ENCODE results near the gene MEDAG. TPM values are rescaled to one million over a fixed set of nuclear protein-coding genes. Genes with fewer than 3 reads are reported as not detected.
A peak's percentile ranks its signal among the peaks of the same experiment; 100 is the strongest.

The MEDAG gene
- total RNA-seq, 1 donor from 2014 or later: not detected

- no peaks in the 10 kb centered on the region for H3K36me3 Mint-ChIP-seq (ENCODE audit: low read depth)
- no peak overlapping the region for H3K4me3 Mint-ChIP-seq
- no peak for TF ChIP-seq CTCF (conservative IDR thresholded peaks at IDR 0.05)
- H3K27me3 Mint-ChIP-seq (ENCODE audit: low read depth): no peaks in the 10 kb centered on the region
- no peaks in the 10 kb centered on the region for H3K9me3 Mint-ChIP-seq
- H3K4me1 Mint-ChIP-seq: peaks cover 41% of the 10 kb centered on the region
- no peak for DNase-seq (ENCODE audit: low read depth, low spot score)
- no peak overlapping the region for H3K27ac Mint-ChIP-seq (ENCODE audit: unreplicated experiment)
These were observed 44.1 kb upstream of the MEDAG start for GRCh38 chr13:30861836-30862467.

- H3K27ac Mint-ChIP-seq (ENCODE audit: unreplicated experiment): no peak overlapping the region
These were observed 43.4 kb upstream of the MEDAG start for GRCh38 chr13:30862707-30863106.

GRCh38 chr13:30863231-30863630 lies 42.8 kb upstream of the MEDAG start:
- Mint-ChIP-seq H3K4me1 (peaks cover 35% of the 10 kb centered on the region), H3K36me3 (ENCODE audit: low read depth) (no peaks in the 10 kb centered on the region), H3K27ac (ENCODE audit: unreplicated experiment) (no peak overlapping the region), H3K9me3 (no peaks in the 10 kb centered on the region), H3K4me3 (no peak overlapping the region), H3K27me3 (ENCODE audit: low read depth) (no peaks in the 10 kb centered on the region)
- no peak for DNase-seq (ENCODE audit: low read depth, low spot score)
- no peak for TF ChIP-seq CTCF (conservative IDR thresholded peaks at IDR 0.05)

More at GRCh38 chr13:30862707-30863106, 43.4 kb upstream of the MEDAG start:
- TF ChIP-seq CTCF (conservative IDR thresholded peaks at IDR 0.05): no peak
- H3K4me3 Mint-ChIP-seq: no peak overlapping the region
- H3K4me1 Mint-ChIP-seq: peaks cover 35% of the 10 kb centered on the region
- DNase-seq (ENCODE audit: low read depth, low spot score): no peak
- H3K36me3 Mint-ChIP-seq (ENCODE audit: low read depth): no peaks in the 10 kb centered on the region
- H3K9me3 Mint-ChIP-seq: no peaks in the 10 kb centered on the region
- no peaks in the 10 kb centered on the region for H3K27me3 Mint-ChIP-seq (ENCODE audit: low read depth)

- Mint-ChIP-seq H3K4me3 (no peak overlapping the region), H3K27ac (ENCODE audit: unreplicated experiment) (no peak overlapping the region), H3K27me3 (ENCODE audit: low read depth) (no peaks in the 10 kb centered on the region), H3K4me1 (peaks cover 35% of the 10 kb centered on the region), H3K9me3 (no peaks in the 10 kb centered on the region), H3K36me3 (ENCODE audit: low read depth) (no peaks in the 10 kb centered on the region)
- no peak for DNase-seq (ENCODE audit: low read depth, low spot score)
- TF ChIP-seq CTCF (conservative IDR thresholded peaks at IDR 0.05): no peak
These were observed 42.3 kb upstream of the MEDAG start for GRCh38 chr13:30863796-30864195.

- Mint-ChIP-seq H3K4me1 (peaks cover 43% of the 10 kb centered on the region), H3K4me3 (no peak overlapping the region), H3K9me3 (no peaks in the 10 kb centered on the region), H3K27me3 (ENCODE audit: low read depth) (no peaks in the 10 kb centered on the region), H3K36me3 (ENCODE audit: low read depth) (no peaks in the 10 kb centered on the region), H3K27ac (ENCODE audit: unreplicated experiment) (peak overlapping the region; percentile 84)
- no peak for DNase-seq (ENCODE audit: low read depth, low spot score)
- no peak for TF ChIP-seq CTCF (conservative IDR thresholded peaks at IDR 0.05)
These were observed 41.5 kb upstream of the MEDAG start for GRCh38 chr13:30864433-30865122.
